Measurements from ENCODE around the gene SLF2. TPM values are rescaled to one million over a fixed set of nuclear protein-coding genes. Genes with fewer than 3 reads are reported as not detected.
A peak's percentile ranks its signal among the peaks of the same experiment; 100 is the strongest.

SLF2 gene
- total RNA-seq, 1 donor from 2014 or later, result 3.1 TPM

DNA sequence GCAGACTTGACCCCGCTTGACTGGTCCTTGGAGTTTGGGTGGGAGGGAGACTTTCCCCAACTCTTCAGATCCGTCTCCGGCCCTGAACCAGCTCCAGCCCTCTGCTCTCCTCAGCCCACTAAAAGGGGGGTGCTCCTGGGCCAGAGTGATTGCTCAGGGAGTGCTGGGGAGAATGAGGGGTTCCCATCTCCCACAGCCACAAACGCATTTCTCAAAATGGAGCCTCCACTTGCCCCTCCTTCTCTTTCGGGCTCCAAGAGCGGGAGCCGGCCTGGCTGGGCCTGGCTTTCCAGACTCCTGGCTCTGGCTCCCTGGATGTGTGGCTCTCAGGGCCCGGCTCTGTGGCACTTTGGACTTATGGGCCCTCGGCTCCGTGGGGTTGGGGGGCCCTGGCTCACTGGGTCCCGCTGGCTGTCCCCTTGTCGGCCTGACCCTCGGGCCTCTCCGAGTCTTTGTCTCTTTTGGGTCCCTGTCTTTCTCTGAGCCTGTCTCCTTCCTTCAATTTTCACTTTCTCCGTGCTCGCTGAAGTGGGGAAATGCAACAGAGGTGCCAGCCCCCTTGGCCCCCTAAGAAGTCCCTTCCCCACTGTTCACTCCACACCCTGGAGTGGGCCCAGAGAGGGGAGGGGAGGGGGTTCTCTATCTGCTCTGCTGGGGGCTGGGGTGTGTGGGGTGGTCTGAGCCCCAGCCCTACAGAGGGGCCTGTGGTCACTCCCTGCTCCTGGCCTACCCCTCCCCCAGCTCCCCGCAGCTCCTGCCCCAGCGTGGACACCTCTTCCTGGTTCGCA, 87.6 kb downstream of the SLF2 start:
- H3K27me3 ChIP-seq, result no peaks in the 10 kb centered on the region
- DNase-seq (ENCODE audit: low spot score in 2 of 2), result no peak
- peak overlapping the region; percentile 79 to 92 for H3K4me3 ChIP-seq
- H3K4me1 ChIP-seq, result peaks cover 23 to 34% of the 10 kb centered on the region in 2 donors
- TF ChIP-seq, protein P1, sequence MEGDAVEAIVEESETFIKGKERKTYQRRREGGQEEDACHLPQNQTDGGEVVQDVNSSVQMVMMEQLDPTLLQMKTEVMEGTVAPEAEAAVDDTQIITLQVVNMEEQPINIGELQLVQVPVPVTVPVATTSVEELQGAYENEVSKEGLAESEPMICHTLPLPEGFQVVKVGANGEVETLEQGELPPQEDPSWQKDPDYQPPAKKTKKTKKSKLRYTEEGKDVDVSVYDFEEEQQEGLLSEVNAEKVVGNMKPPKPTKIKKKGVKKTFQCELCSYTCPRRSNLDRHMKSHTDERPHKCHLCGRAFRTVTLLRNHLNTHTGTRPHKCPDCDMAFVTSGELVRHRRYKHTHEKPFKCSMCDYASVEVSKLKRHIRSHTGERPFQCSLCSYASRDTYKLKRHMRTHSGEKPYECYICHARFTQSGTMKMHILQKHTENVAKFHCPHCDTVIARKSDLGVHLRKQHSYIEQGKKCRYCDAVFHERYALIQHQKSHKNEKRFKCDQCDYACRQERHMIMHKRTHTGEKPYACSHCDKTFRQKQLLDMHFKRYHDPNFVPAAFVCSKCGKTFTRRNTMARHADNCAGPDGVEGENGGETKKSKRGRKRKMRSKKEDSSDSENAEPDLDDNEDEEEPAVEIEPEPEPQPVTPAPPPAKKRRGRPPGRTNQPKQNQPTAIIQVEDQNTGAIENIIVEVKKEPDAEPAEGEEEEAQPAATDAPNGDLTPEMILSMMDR (IDR thresholded peaks at IDR 0.05), result no peak
- intact Hi-C loops (cut with DNase I), result loop anchor here (10.0 kb wide), 1 partner anchor 1644 kb away; the partner anchor contains the start of gene TRIM8
- peak overlapping the region; percentile 99 to 100 for H3K27ac ChIP-seq
- peaks cover 28 to 29% of the 10 kb centered on the region in 2 donors for H3K36me3 ChIP-seq
- H3K9me3 ChIP-seq, result no peaks in the 10 kb centered on the region

DNA sequence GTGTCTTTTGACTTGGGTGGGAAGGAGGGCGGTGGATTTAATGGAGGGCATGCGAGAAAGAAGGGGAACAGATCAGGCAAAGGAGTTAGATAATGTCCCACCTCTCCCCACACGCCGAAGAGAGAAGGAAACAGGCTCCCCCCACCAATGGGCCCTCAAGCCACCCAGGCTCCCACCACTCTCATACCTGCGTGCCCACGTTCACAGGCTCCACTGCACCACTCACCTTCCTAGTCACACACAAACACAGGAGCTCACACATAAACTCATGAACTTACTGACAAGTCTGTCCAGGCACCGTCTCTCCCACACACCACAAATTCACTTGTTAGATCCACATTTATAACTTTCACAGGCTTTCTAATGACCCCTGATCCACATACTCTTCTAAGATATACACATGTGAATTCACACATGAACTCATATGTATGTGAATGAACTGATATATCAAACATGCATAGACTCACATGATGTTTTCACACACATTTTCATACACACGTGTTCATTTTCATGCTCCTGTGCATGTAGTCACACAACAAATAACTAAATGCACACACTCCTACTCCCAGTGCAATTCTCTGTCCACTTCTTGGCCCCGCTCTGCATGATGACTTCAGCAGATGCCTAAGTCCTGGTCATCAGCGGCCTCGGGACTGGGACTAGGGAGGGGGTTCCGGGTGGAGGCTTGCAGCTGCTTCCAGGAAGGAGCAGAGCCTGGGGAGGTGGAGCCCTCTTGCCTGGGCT, 88.3 kb downstream of the SLF2 start:
- Histone ChIP-seq H3K27me3 (no peaks in the 10 kb centered on the region), H3K36me3 (peaks cover 36% of the 10 kb centered on the region in 2 donors), H3K9me3 (no peaks in the 10 kb centered on the region), H3K4me1 (peaks cover 23 to 34% of the 10 kb centered on the region in 2 donors), H3K4me3 (peak overlapping the region; percentile 79 to 92), H3K27ac (peak overlapping the region; percentile 99 to 100)
- DNase-seq (ENCODE audit: low spot score in 2 of 2), result peak; percentile 83 to 97
- TF ChIP-seq, protein P1 (IDR thresholded peaks at IDR 0.05), result no peak
- intact Hi-C loops (cut with DNase I), result loop anchor here (1.0 to 10.0 kb wide), 2 partner anchors 11 to 1644 kb away; partner anchors contain the start of gene TRIM8

DNA sequence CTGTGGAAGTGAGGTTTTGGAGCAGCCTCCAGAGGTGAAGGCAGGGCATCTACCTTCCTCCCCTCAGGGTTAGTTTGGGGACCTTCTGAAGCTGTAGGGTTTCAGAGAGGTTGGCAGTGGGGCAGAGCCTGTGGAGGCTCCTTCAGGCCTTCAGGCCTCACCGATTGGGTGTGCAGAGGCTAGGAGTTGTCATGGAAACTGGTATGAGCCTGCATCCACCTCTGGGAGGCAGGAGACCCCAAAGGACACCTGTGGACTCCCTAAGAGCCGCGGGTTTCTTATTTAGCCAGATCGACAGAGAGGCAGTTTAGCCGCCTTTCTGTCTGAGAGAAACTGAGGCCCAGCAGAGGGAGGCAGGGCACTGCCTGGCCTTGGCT, 88.9 kb downstream of the SLF2 start:
- H3K36me3 ChIP-seq, result peaks cover 42% of the 10 kb centered on the region in 2 donors
- DNase-seq (ENCODE audit: low spot score in 2 of 2), result no peak
- intact Hi-C loops (cut with DNase I), result loop anchor here (1.0 to 10.0 kb wide), 2 partner anchors 11 to 1643 kb away; partner anchors contain the start of gene TRIM8
- peak overlapping the region; percentile 79 to 92 for H3K4me3 ChIP-seq
- H3K27ac ChIP-seq, result peak overlapping the region; percentile 99 to 100
- H3K4me1 ChIP-seq, result peaks cover 20 to 29% of the 10 kb centered on the region in 2 donors
- H3K9me3 ChIP-seq, result no peaks in the 10 kb centered on the region
- H3K27me3 ChIP-seq, result no peaks in the 10 kb centered on the region
- TF ChIP-seq, protein P1 (IDR thresholded peaks at IDR 0.05), result no peak

DNA sequence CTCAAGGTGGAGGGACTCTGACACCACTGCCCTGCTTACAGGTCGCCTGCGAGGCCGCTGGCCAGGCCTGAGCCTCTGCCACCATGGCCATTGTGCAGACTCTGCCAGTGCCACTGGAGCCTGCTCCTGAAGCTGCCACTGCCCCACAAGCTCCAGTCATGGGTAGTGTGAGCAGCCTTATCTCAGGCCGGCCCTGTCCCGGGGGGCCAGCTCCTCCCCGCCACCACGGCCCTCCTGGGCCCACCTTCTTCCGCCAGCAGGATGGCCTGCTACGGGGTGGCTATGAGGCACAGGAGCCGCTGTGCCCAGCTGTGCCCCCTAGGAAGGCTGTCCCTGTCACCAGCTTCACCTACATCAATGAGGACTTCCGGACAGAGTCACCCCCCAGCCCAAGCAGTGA, 89.7 kb downstream of the SLF2 start:
- H3K9me3 ChIP-seq, result no peaks in the 10 kb centered on the region
- no peak for DNase-seq (ENCODE audit: low spot score in 2 of 2)
- peak overlapping the region in 1 of 2 donors; percentile 79 for H3K4me3 ChIP-seq
- peak overlapping the region; percentile 99 to 100 for H3K27ac ChIP-seq
- H3K36me3 ChIP-seq, result peaks cover 50% of the 10 kb centered on the region in 2 donors
- no peaks in the 10 kb centered on the region for H3K27me3 ChIP-seq
- TF ChIP-seq, protein P1 (IDR thresholded peaks at IDR 0.05), result no peak
- intact Hi-C loops (cut with DNase I), result loop anchor here (10.0 kb wide), 1 partner anchor 1642 kb away; the partner anchor contains the start of gene TRIM8
- H3K4me1 ChIP-seq, result peaks cover 19 to 24% of the 10 kb centered on the region in 2 donors

DNA sequence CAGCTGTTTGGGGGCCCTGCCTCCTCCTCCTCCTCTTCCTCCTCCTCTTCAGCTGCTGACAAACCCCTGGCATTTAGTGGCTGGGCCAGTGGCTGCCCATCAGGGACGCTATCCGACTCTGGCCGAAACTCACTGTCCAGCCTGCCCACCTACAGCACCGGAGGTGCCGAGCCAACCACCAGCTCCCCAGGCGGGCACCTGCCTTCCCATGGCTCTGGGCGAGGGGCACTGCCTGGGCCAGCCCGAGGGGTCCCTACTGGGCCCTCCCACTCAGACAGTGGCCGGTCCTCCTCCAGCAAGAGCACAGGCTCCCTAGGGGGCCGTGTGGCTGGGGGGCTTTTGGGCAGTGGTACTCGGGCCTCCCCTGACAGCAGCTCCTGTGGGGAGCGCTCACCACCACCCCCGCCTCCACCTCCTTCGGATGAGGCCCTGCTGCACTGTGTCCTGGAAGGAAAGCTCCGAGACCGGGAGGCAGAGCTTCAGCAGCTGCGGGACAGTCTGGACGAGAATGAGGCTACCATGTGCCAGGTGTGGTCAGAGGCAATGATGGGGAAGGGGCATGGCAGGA, 91.0 kb downstream of the SLF2 start:
- no peak overlapping the region for H3K4me3 ChIP-seq
- no peaks in the 10 kb centered on the region for H3K9me3 ChIP-seq
- no peak for DNase-seq (ENCODE audit: low spot score in 2 of 2)
- TF ChIP-seq, protein P1 (IDR thresholded peaks at IDR 0.05), result no peak
- H3K4me1 ChIP-seq, result peaks cover 16 to 22% of the 10 kb centered on the region in 2 donors
- intact Hi-C loops (cut with DNase I), result loop anchor here (10.0 kb wide), 1 partner anchor 1641 kb away; the partner anchor contains the start of gene TRIM8
- H3K27ac ChIP-seq, result peak overlapping the region; percentile 99 to 100
- peaks cover 50 to 52% of the 10 kb centered on the region in 2 donors for H3K36me3 ChIP-seq
- no peaks in the 10 kb centered on the region for H3K27me3 ChIP-seq
